C1 segment of cervical spinal cord (tissue), 14 donors: Measurements from ENCODE around the gene LRBA.
A peak's percentile ranks its signal among the peaks of the same experiment; 100 is the strongest.
"Not testable (repeated sequence)": the region's sequence is repeated elsewhere in the genome, so short reads cannot be mapped to it uniquely, and the experiment has no call there.

ENCODE experiments used
- DNase-seq, 14 donors: peaks; one replicate each; lab custom pipeline; 2025; lab: John Stamatoyannopoulos, UW

The LRBA gene

GRCh38 chr4:150743564-150744342 is 271.3 kb downstream of the LRBA start:
- no peak for DNase-seq

GRCh38 chr4:150742930-150743329 is 272.2 kb downstream of the LRBA start:
- DNase-seq, result not testable (repeated sequence)

- no peak for DNase-seq
Observed at GRCh38 chr4:150739591-150739990, 275.5 kb downstream of the LRBA start.

- DNase-seq, result no peak
Observed at GRCh38 chr4:150725957-150726523, 289.0 kb downstream of the LRBA start.

- DNase-seq, result no peak
Observed at GRCh38 chr4:150723727-150724411, 291.2 kb downstream of the LRBA start.

GRCh38 chr4:150722908-150723362 is 292.1 kb downstream of the LRBA start:
- DNase-seq, result no peak

GRCh38 chr4:150720973-150721518 is 294.0 kb downstream of the LRBA start:
- DNase-seq, result no peak

GRCh38 chr4:150717952-150718351 is 297.1 kb downstream of the LRBA start:
- no peak for DNase-seq

- DNase-seq, result no peak
Observed at GRCh38 chr4:150714462-150715438, 300.3 kb downstream of the LRBA start.

GRCh38 chr4:150713251-150713650 is 301.8 kb downstream of the LRBA start:
- DNase-seq, result no peak

GRCh38 chr4:150710770-150711375 is 304.2 kb downstream of the LRBA start:
- DNase-seq, result no peak

GRCh38 chr4:150708004-150708403 is 307.1 kb downstream of the LRBA start:
- no peak for DNase-seq

- DNase-seq, result no peak
Observed at GRCh38 chr4:150699599-150699998, 315.5 kb downstream of the LRBA start.

- no peak for DNase-seq
Observed at GRCh38 chr4:150695162-150695561, 319.9 kb downstream of the LRBA start.

GRCh38 chr4:150694438-150694837 is 320.6 kb downstream of the LRBA start:
- DNase-seq, result no peak

- DNase-seq, result no peak
Observed at GRCh38 chr4:150683775-150684350, 331.2 kb downstream of the LRBA start.

GRCh38 chr4:150682126-150682525 is 333.0 kb downstream of the LRBA start:
- no peak for DNase-seq

- no peak for DNase-seq
Observed at GRCh38 chr4:150681063-150681462, 334.0 kb downstream of the LRBA start.

- DNase-seq, result no peak
Observed at GRCh38 chr4:150680651-150681050, 334.4 kb downstream of the LRBA start.

- DNase-seq, result peak in 1 of 14 donors; percentile 10
Observed at GRCh38 chr4:150679765-150680343, 335.2 kb downstream of the LRBA start.
